WTC11 (cell line): ENCODE results near the gene RXRA.

Source experiments
- CTCF ChIP-seq: fragments of 200-600 bp; IDR thresholded peaks from 2 replicates; pipeline ENCODE4 v1.8.0; 2022; ENCODE audit warnings: antibody characterized with exemption
- ETV6 ChIP-seq: sonication (generic); formaldehyde crosslinking; IDR thresholded peaks from 2 replicates; pipeline ENCODE4 v1.8.1; 2022; ENCODE audit warnings: mild to moderate bottlenecking, missing genetic modification reagents
- FOXJ3 ChIP-seq: sonication (generic); formaldehyde crosslinking; IDR thresholded peaks from 2 replicates; pipeline ENCODE4 v1.9.0; 2021; ENCODE audit warnings: missing genetic modification reagents, mild to moderate bottlenecking, borderline replicate concordance
- MAX ChIP-seq: sonication (generic); formaldehyde crosslinking; IDR thresholded peaks from 2 replicates; pipeline ENCODE4 v1.8.0; 2022; ENCODE audit warnings: mild to moderate bottlenecking, missing genetic modification reagents
- ZNF121 ChIP-seq: sonication (generic); formaldehyde crosslinking; IDR thresholded peaks from 2 replicates; pipeline ENCODE4 v1.8.0; 2023; ENCODE audit warnings: missing genetic modification reagents
- TF ChIP-seq, protein P1 (sequence below): sonication (generic); formaldehyde crosslinking; IDR thresholded peaks from 2 replicates; pipeline ENCODE4 v1.8.1; 2023; ENCODE audit warnings: mild to moderate bottlenecking, missing genetic modification reagents, moderate library complexity
- TF ChIP-seq, protein P2 (sequence below): sonication (generic); formaldehyde crosslinking; IDR thresholded peaks from 2 replicates; pipeline ENCODE4 v1.8.1; 2022; ENCODE audit warnings: mild to moderate bottlenecking, moderate library complexity, missing genetic modification reagents
- TF ChIP-seq, protein P3 (sequence below): sonication (generic); formaldehyde crosslinking; IDR thresholded peaks from 2 replicates; pipeline ENCODE4 v1.8.0; 2022; ENCODE audit warnings: missing genetic modification reagents

- TF ChIP-seq, protein P1, sequence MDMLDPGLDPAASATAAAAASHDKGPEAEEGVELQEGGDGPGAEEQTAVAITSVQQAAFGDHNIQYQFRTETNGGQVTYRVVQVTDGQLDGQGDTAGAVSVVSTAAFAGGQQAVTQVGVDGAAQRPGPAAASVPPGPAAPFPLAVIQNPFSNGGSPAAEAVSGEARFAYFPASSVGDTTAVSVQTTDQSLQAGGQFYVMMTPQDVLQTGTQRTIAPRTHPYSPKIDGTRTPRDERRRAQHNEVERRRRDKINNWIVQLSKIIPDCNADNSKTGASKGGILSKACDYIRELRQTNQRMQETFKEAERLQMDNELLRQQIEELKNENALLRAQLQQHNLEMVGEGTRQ (CRISPR knock-in tag): no peak
- TF ChIP-seq ETV6 (no peak), CTCF (no peak), MAX (CRISPR knock-in tag) (no peak), FOXJ3 (CRISPR knock-in tag) (no peak), ZNF121 (CRISPR knock-in tag) (no peak)
- TF ChIP-seq, protein P2, sequence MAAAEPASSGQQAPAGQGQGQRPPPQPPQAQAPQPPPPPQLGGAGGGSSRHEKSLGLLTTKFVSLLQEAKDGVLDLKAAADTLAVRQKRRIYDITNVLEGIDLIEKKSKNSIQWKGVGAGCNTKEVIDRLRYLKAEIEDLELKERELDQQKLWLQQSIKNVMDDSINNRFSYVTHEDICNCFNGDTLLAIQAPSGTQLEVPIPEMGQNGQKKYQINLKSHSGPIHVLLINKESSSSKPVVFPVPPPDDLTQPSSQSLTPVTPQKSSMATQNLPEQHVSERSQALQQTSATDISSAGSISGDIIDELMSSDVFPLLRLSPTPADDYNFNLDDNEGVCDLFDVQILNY (CRISPR knock-in tag): no peak
- TF ChIP-seq, protein P3, sequence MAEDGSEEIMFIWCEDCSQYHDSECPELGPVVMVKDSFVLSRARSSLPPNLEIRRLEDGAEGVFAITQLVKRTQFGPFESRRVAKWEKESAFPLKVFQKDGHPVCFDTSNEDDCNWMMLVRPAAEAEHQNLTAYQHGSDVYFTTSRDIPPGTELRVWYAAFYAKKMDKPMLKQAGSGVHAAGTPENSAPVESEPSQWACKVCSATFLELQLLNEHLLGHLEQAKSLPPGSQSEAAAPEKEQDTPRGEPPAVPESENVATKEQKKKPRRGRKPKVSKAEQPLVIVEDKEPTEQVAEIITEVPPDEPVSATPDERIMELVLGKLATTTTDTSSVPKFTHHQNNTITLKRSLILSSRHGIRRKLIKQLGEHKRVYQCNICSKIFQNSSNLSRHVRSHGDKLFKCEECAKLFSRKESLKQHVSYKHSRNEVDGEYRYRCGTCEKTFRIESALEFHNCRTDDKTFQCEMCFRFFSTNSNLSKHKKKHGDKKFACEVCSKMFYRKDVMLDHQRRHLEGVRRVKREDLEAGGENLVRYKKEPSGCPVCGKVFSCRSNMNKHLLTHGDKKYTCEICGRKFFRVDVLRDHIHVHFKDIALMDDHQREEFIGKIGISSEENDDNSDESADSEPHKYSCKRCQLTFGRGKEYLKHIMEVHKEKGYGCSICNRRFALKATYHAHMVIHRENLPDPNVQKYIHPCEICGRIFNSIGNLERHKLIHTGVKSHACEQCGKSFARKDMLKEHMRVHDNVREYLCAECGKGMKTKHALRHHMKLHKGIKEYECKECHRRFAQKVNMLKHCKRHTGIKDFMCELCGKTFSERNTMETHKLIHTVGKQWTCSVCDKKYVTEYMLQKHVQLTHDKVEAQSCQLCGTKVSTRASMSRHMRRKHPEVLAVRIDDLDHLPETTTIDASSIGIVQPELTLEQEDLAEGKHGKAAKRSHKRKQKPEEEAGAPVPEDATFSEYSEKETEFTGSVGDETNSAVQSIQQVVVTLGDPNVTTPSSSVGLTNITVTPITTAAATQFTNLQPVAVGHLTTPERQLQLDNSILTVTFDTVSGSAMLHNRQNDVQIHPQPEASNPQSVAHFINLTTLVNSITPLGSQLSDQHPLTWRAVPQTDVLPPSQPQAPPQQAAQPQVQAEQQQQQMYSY (CRISPR knock-in tag): no peak
These were observed 36.9 kb upstream of the RXRA start for GRCh38 chr9:134289241-134289875.
